ENCODE results near the gene GABRE. TPM values are rescaled to one million over a fixed set of nuclear protein-coding genes. Genes with fewer than 3 reads are reported as not detected.

GABRE gene
- total RNA-seq, 1 donor from 2014 or later: not detected

GRCh38 chrX:151982222-151982621 lies 7.7 kb upstream of the GABRE start:
- H3K36me3 Mint-ChIP-seq (ENCODE audit: low read depth): no peaks in the 10 kb centered on the region
- H3K4me3 Mint-ChIP-seq (ENCODE audit: low read depth): no peak overlapping the region
- no peaks in the 10 kb centered on the region for H3K4me1 Mint-ChIP-seq (ENCODE audit: low read depth)
- no peaks in the 10 kb centered on the region for H3K27me3 Mint-ChIP-seq (ENCODE audit: low read depth)
- intact Hi-C loops (cut with micrococcal nuclease): no loop called here
- H3K27ac Mint-ChIP-seq: no peak overlapping the region
- H3K9me3 Mint-ChIP-seq: no peaks in the 10 kb centered on the region
- DNase-seq (ENCODE audit: low spot score): no peak

DNA sequence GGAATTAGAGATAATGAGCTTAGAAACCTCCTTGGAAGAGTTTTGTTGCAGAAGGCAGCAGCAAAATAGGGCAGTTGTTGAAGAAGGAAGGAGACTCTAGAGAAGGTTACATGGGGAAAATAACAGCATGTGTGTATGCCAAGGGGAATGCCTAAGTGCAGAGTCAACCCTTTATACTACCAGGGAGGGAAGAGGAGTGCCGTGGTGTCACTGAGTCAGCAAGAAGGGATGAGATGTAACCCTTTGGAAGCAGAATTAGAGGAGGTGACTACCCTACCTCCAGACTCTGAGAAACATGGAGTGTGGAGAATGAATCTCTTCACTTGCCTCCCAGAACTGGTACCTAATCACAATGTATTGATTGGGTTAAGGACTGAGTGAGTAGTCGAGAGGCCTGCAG lies 6.7 kb upstream of the GABRE start:
- H3K27me3 Mint-ChIP-seq (ENCODE audit: low read depth): peaks cover 2% of the 10 kb centered on the region
- no peaks in the 10 kb centered on the region for H3K36me3 Mint-ChIP-seq (ENCODE audit: low read depth)
- no peaks in the 10 kb centered on the region for H3K9me3 Mint-ChIP-seq
- no peak overlapping the region for H3K4me3 Mint-ChIP-seq (ENCODE audit: low read depth)
- no peaks in the 10 kb centered on the region for H3K4me1 Mint-ChIP-seq (ENCODE audit: low read depth)
- H3K27ac Mint-ChIP-seq: no peak overlapping the region
- DNase-seq (ENCODE audit: low spot score): no peak
- intact Hi-C loops (cut with micrococcal nuclease): no loop called here

GRCh38 chrX:151977923-151978322 lies 3.4 kb upstream of the GABRE start:
- no peak overlapping the region for H3K4me3 Mint-ChIP-seq (ENCODE audit: low read depth)
- intact Hi-C loops (cut with micrococcal nuclease): no loop called here
- H3K9me3 Mint-ChIP-seq: no peaks in the 10 kb centered on the region
- H3K36me3 Mint-ChIP-seq (ENCODE audit: low read depth): no peaks in the 10 kb centered on the region
- no peaks in the 10 kb centered on the region for H3K4me1 Mint-ChIP-seq (ENCODE audit: low read depth)
- H3K27me3 Mint-ChIP-seq (ENCODE audit: low read depth): peaks cover 10% of the 10 kb centered on the region
- no peak for DNase-seq (ENCODE audit: low spot score)
- H3K27ac Mint-ChIP-seq: no peak overlapping the region

DNA sequence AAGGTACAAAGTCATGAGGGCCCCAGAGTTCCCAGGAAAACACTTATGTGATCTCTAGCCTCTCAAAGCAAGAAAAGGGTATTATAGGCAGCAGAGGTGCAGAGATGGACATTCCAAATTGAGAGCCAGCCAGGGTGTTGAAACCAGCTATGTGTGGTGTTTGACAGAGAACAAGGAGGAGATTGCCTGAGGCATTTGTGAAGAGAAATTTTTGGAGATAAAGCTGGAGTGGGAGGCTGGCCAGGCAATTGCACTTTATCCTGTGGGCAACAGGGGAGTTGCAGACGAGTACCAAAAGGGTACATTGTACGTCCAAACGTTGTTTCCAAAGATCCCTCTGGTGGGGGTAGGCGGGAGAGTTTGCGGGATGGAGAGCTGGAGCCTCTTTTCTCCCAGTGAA lies 2.5 kb upstream of the GABRE start:
- peaks cover 10% of the 10 kb centered on the region for H3K27me3 Mint-ChIP-seq (ENCODE audit: low read depth)
- H3K36me3 Mint-ChIP-seq (ENCODE audit: low read depth): no peaks in the 10 kb centered on the region
- no peak overlapping the region for H3K27ac Mint-ChIP-seq
- no peak overlapping the region for H3K4me3 Mint-ChIP-seq (ENCODE audit: low read depth)
- no peak for DNase-seq (ENCODE audit: low spot score)
- H3K4me1 Mint-ChIP-seq (ENCODE audit: low read depth): no peaks in the 10 kb centered on the region
- no peaks in the 10 kb centered on the region for H3K9me3 Mint-ChIP-seq
- intact Hi-C loops (cut with micrococcal nuclease): no loop called here

GRCh38 chrX:151975736-151976275 lies 1.3 kb upstream of the GABRE start:
- Mint-ChIP-seq H3K27me3 (ENCODE audit: low read depth) (peaks cover 10% of the 10 kb centered on the region), H3K4me1 (ENCODE audit: low read depth) (no peaks in the 10 kb centered on the region), H3K27ac (no peak overlapping the region), H3K36me3 (ENCODE audit: low read depth) (no peaks in the 10 kb centered on the region), H3K9me3 (no peaks in the 10 kb centered on the region), H3K4me3 (ENCODE audit: low read depth) (no peak overlapping the region)
- DNase-seq (ENCODE audit: low spot score): no peak
- intact Hi-C loops (cut with micrococcal nuclease): no loop called here

- Mint-ChIP-seq H3K4me3 (ENCODE audit: low read depth) (no peak overlapping the region), H3K27me3 (ENCODE audit: low read depth) (peaks cover 10% of the 10 kb centered on the region), H3K4me1 (ENCODE audit: low read depth) (no peaks in the 10 kb centered on the region), H3K9me3 (no peaks in the 10 kb centered on the region), H3K36me3 (ENCODE audit: low read depth) (no peaks in the 10 kb centered on the region), H3K27ac (no peak overlapping the region)
- no peak for DNase-seq (ENCODE audit: low spot score)
- intact Hi-C loops (cut with micrococcal nuclease): no loop called here
Observed at GRCh38 chrX:151975228-151975593, 735 bp upstream of the GABRE start.

DNA sequence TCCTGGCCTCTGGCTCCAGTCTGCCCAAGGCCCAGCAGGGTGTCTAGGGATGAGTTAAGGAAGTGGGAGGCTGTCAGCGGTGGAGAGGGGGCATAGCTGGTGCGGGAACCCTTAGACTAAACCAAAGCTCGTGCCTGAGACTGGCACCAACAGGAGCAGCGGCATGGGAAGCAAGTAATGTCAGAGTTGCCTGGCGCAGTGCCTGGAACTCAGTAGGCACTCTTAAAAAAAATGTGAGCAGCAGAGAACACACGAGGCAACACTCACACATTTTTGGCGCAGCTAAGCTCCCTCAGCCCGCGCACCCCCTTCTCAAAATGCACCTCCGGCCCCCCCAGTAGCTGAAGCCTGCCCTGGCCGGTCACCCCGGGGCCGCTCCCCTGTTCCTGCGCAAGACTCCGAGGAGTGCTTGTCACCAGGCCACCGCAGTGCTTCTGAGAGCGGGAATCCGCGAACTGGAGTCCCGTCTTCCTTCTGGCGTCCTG lies 583 bp downstream of the GABRE start:
- H3K36me3 Mint-ChIP-seq (ENCODE audit: low read depth): no peaks in the 10 kb centered on the region
- H3K4me1 Mint-ChIP-seq (ENCODE audit: low read depth): no peaks in the 10 kb centered on the region
- H3K9me3 Mint-ChIP-seq: no peaks in the 10 kb centered on the region
- no peak for DNase-seq (ENCODE audit: low spot score)
- no peak overlapping the region for H3K27ac Mint-ChIP-seq
- H3K27me3 Mint-ChIP-seq (ENCODE audit: low read depth): peaks cover 10% of the 10 kb centered on the region
- no peak overlapping the region for H3K4me3 Mint-ChIP-seq (ENCODE audit: low read depth)
- intact Hi-C loops (cut with micrococcal nuclease): no loop called here

DNA sequence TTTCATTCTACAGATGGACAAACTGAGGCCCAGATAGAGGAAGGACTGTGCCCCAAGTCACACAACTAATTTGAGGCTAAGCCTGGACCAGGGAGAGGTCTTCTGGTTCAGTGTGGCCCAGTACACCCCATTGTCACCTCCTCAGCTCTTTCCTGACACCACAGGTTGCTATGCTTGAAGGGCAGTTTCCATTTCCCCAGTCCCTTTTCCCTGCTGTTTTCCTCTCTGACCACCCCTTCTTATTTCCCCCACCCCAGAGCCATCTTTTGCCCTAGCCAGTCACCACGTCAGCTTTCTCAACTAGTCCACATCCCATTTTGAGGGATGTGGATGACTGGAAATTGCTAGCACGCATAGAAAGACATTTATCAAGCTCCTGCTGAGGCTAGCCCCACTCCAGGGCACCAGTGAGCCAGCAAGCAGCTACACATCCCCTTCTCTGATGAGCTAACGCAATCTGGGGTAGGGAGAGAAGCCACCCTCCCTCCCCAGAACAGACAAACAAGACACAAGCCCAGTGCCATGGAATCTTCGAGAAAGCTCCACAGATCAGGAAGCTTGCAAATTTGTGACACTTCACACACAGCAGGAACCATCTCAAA lies 1.3 kb downstream of the GABRE start:
- intact Hi-C loops (cut with micrococcal nuclease): no loop called here
- no peaks in the 10 kb centered on the region for H3K4me1 Mint-ChIP-seq (ENCODE audit: low read depth)
- H3K27me3 Mint-ChIP-seq (ENCODE audit: low read depth): peaks cover 10% of the 10 kb centered on the region
- H3K4me3 Mint-ChIP-seq (ENCODE audit: low read depth): no peak overlapping the region
- H3K36me3 Mint-ChIP-seq (ENCODE audit: low read depth): no peaks in the 10 kb centered on the region
- no peaks in the 10 kb centered on the region for H3K9me3 Mint-ChIP-seq
- H3K27ac Mint-ChIP-seq: no peak overlapping the region
- DNase-seq (ENCODE audit: low spot score): no peak

GRCh38 chrX:151970661-151971060 lies 3.8 kb downstream of the GABRE start:
- Mint-ChIP-seq H3K36me3 (ENCODE audit: low read depth) (no peaks in the 10 kb centered on the region), H3K4me3 (ENCODE audit: low read depth) (no peak overlapping the region), H3K9me3 (no peaks in the 10 kb centered on the region), H3K4me1 (ENCODE audit: low read depth) (no peaks in the 10 kb centered on the region), H3K27ac (no peak overlapping the region), H3K27me3 (ENCODE audit: low read depth) (peaks cover 8% of the 10 kb centered on the region)
- no peak for DNase-seq (ENCODE audit: low spot score)
- intact Hi-C loops (cut with micrococcal nuclease): no loop called here

DNA sequence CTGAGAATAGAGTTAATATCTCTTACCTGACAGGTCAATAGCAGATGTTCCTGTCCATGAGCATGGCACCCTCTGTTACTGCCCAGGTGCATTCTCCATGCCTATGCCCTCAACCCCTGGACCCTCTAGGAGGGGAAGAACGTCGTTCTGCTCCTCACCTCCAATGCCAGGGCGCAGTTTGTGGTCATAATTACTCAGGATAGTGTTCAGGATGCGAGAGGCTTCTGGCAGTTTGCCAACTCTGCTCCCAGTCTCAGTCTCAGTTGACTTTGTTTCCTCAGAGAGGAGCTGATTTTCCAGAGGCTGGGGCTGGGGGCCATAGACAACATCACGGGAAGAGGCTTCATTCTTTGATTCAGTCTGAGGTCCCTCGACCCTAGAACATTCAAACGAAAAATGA lies 4.4 kb downstream of the GABRE start:
- no peaks in the 10 kb centered on the region for H3K9me3 Mint-ChIP-seq
- H3K27me3 Mint-ChIP-seq (ENCODE audit: low read depth): peaks cover 8% of the 10 kb centered on the region
- no peaks in the 10 kb centered on the region for H3K4me1 Mint-ChIP-seq (ENCODE audit: low read depth)
- DNase-seq (ENCODE audit: low spot score): no peak
- no peak overlapping the region for H3K4me3 Mint-ChIP-seq (ENCODE audit: low read depth)
- H3K36me3 Mint-ChIP-seq (ENCODE audit: low read depth): no peaks in the 10 kb centered on the region
- no peak overlapping the region for H3K27ac Mint-ChIP-seq
- intact Hi-C loops (cut with micrococcal nuclease): no loop called here

DNA sequence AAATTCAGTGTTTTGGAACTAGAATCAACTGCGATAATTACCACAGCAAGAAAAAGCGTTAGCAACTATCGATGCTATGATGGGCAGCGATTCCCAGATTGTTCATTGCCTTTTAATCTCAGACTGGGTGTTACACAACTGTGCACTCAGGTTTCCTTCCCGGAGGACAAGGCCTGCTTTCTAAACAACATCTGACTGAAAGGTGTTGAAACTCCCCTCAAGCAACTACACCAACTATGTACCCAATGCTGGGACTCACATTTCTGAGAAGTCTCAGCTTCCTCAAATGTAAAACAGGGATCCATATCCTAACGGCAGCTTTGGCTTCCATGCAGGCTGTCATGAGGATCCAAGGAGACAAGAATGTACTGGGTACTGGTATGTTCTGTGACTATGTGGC lies 8.2 kb downstream of the GABRE start:
- Mint-ChIP-seq H3K36me3 (ENCODE audit: low read depth) (no peaks in the 10 kb centered on the region), H3K9me3 (no peaks in the 10 kb centered on the region), H3K4me3 (ENCODE audit: low read depth) (no peak overlapping the region), H3K27me3 (ENCODE audit: low read depth) (no peaks in the 10 kb centered on the region), H3K27ac (no peak overlapping the region), H3K4me1 (ENCODE audit: low read depth) (no peaks in the 10 kb centered on the region)
- no peak for DNase-seq (ENCODE audit: low spot score)
- intact Hi-C loops (cut with micrococcal nuclease): no loop called here

DNA sequence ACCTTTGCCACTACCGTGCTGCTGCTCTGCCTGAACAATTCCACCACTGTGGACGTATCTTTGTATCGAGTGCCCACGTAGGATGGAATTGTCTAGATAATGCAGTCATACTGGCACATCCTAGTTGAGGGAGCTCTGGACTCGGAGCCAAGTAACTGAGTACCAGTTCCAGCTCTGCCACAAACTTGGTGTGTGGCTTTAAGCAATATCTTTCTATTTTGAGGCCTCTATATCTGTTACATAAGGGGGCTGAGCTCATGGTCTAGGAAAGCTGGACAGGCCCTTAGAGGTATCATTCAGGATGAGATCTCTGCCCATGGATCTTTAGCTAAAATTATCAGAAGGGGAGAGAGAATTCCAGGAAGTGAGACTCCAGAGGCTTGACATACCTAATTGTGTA lies 12.4 kb downstream of the GABRE start:
- H3K27ac Mint-ChIP-seq: no peak overlapping the region

DNA sequence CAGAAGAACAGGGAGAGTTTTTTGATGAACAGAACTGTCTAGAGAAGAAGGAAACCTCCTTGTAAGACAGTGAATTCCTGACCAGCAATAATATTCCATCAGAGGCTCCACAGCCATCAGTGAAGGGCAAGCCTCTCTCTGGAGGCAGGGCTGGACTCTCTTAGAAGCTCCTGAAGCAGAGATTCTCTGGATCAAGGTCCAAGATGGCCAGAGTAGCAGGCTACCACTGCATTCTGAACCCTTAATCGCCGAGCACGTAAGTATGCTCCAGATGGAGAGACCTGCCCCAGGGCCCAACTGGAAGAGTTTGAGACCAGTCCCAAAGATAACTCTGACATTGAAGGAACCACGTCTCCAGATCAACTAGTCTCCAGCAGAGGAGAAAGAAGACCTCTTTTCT lies 16.4 kb downstream of the GABRE start:
- no peaks in the 10 kb centered on the region for H3K4me1 Mint-ChIP-seq (ENCODE audit: low read depth)
- no peak overlapping the region for H3K4me3 Mint-ChIP-seq (ENCODE audit: low read depth)
- no peak overlapping the region for H3K27ac Mint-ChIP-seq
- intact Hi-C loops (cut with micrococcal nuclease): no loop called here
- no peaks in the 10 kb centered on the region for H3K36me3 Mint-ChIP-seq (ENCODE audit: low read depth)
- H3K9me3 Mint-ChIP-seq: no peaks in the 10 kb centered on the region
- DNase-seq (ENCODE audit: low spot score): no peak
- no peaks in the 10 kb centered on the region for H3K27me3 Mint-ChIP-seq (ENCODE audit: low read depth)

More for the DNA sequence above, 12.4 kb downstream of the GABRE start:
- Mint-ChIP-seq H3K4me3 (ENCODE audit: low read depth) (no peak overlapping the region), H3K9me3 (no peaks in the 10 kb centered on the region), H3K4me1 (ENCODE audit: low read depth) (no peaks in the 10 kb centered on the region), H3K36me3 (ENCODE audit: low read depth) (no peaks in the 10 kb centered on the region), H3K27me3 (ENCODE audit: low read depth) (no peaks in the 10 kb centered on the region)
- intact Hi-C loops (cut with micrococcal nuclease): no loop called here
- no peak for DNase-seq (ENCODE audit: low spot score)

GRCh38 chrX:151954730-151955129 lies 19.7 kb downstream of the GABRE start:
- Mint-ChIP-seq H3K4me1 (ENCODE audit: low read depth) (no peaks in the 10 kb centered on the region), H3K36me3 (ENCODE audit: low read depth) (no peaks in the 10 kb centered on the region), H3K4me3 (ENCODE audit: low read depth) (no peak overlapping the region), H3K27me3 (ENCODE audit: low read depth) (no peaks in the 10 kb centered on the region), H3K27ac (no peak overlapping the region), H3K9me3 (no peaks in the 10 kb centered on the region)
- intact Hi-C loops (cut with micrococcal nuclease): no loop called here
- DNase-seq (ENCODE audit: low spot score): no peak
